ENCODE data around the gene OOSP4B.

GRCh38 chr11:59992425-59992824, 24.6 kb upstream of the OOSP4B start:
- TF ChIP-seq CTCF (IDR thresholded peaks at IDR 0.05 in 4 of 5, conservative IDR thresholded peaks at IDR 0.05 in 1 of 5) (no peak), POLR2A (IDR thresholded peaks at IDR 0.05) (no peak)
